WTC11 (cell line): ENCODE results near the gene C1orf174. TPM values are rescaled to one million over a fixed set of nuclear protein-coding genes. Genes with fewer than 3 reads are reported as not detected.

Source experiments
- ATAC-seq: fragments of 200-7000 bp; cut with Tn5 transposase; 2 replicates; pipeline ENCODE4 v1.10.0; 2021; ENCODE audit warnings: mild to moderate bottlenecking, moderate library complexity
- CTCF ChIA-PET: fragments of 300-600 bp; sonication (Branson Sonifier 250); formaldehyde crosslinking; loops from one replicate; lab custom pipeline; 2021; ENCODE audit warnings: antibody characterized with exemption; lab: Charles Lee
- POLR2A ChIA-PET: fragments of 350-600 bp; sonication (Branson Sonifier 250); formaldehyde crosslinking; loops from one replicate; lab custom pipeline; 2021; ENCODE audit warnings: antibody characterized with exemption; lab: Charles Lee
- DNase-seq: peaks from one replicate; pipeline ENCODE4 v3.0.0; 2021; ENCODE audit warnings: low spot score
- H3K27ac Mint-ChIP-seq: 2 replicates; pipeline ENCODE4 v1.8.0; 2021; ENCODE audit warnings: mixed read lengths
- H3K27me3 Mint-ChIP-seq: 2 replicates; pipeline ENCODE4 v1.8.0; 2021; ENCODE audit warnings: low read depth, mild to moderate bottlenecking, moderate library complexity, mixed read lengths
- H3K36me3 Mint-ChIP-seq: 2 replicates; pipeline ENCODE4 v1.8.0; 2021; ENCODE audit warnings: mixed read lengths
- H3K4me1 Mint-ChIP-seq: 2 replicates; pipeline ENCODE4 v1.8.0; 2022; ENCODE audit warnings: mixed read lengths
- H3K4me3 Mint-ChIP-seq: 2 replicates; pipeline ENCODE4 v1.8.0; 2021; ENCODE audit warnings: mild to moderate bottlenecking, moderate library complexity, mixed read lengths
- H3K9me3 Mint-ChIP-seq: 2 replicates; pipeline ENCODE4 v1.8.0; 2021; ENCODE audit warnings: mixed read lengths
- AR ChIP-seq: fragments of 250-450 bp; sonication (Bioruptor Pico); IDR thresholded peaks from 2 replicates; pipeline ENCODE4 v1.9.0; 2021; ENCODE audit warnings: mild to moderate bottlenecking
- ATF3 ChIP-seq: sonication (generic); formaldehyde crosslinking; conservative IDR thresholded peaks from 2 replicates; pipeline ENCODE4 v1.8.1; 2022; ENCODE audit warnings: mild to moderate bottlenecking, missing genetic modification reagents
- CREB1 ChIP-seq: sonication (generic); formaldehyde crosslinking; IDR thresholded peaks from 2 replicates; pipeline ENCODE4 v1.8.0; 2023; ENCODE audit warnings: mild to moderate bottlenecking, missing genetic modification reagents
- FOXP4 ChIP-seq: sonication (generic); formaldehyde crosslinking; IDR thresholded peaks from 2 replicates; pipeline ENCODE4 v1.8.0; 2022; ENCODE audit warnings: mild to moderate bottlenecking, missing genetic modification reagents
- HMGXB4 ChIP-seq: sonication (generic); formaldehyde crosslinking; IDR thresholded peaks from 2 replicates; pipeline ENCODE4 v1.8.1; 2023; ENCODE audit warnings: mild to moderate bottlenecking, moderate library complexity, missing genetic modification reagents
- KAT7 ChIP-seq: sonication (generic); formaldehyde crosslinking; IDR thresholded peaks from 2 replicates; pipeline ENCODE4 v1.8.1; 2023; ENCODE audit warnings: missing genetic modification reagents, mild to moderate bottlenecking, borderline replicate concordance
- MLX ChIP-seq: sonication (generic); formaldehyde crosslinking; IDR thresholded peaks from 2 replicates; pipeline ENCODE4 v1.8.1; 2023; ENCODE audit warnings: mild to moderate bottlenecking, missing genetic modification reagents, moderate library complexity
- MYBL2 ChIP-seq: sonication (generic); formaldehyde crosslinking; IDR thresholded peaks from 2 replicates; pipeline ENCODE4 v1.8.1; 2023; ENCODE audit warnings: mild to moderate bottlenecking, moderate library complexity, missing genetic modification reagents
- NR3C1 ChIP-seq: sonication (generic); formaldehyde crosslinking; conservative IDR thresholded peaks from 2 replicates; pipeline ENCODE4 v1.8.1; 2023; ENCODE audit warnings: low read depth, mild to moderate bottlenecking, missing genetic modification reagents
- RELA ChIP-seq: sonication (generic); formaldehyde crosslinking; IDR thresholded peaks from 2 replicates; pipeline ENCODE4 v1.8.1; 2022; ENCODE audit warnings: missing genetic modification reagents, mild to moderate bottlenecking, borderline replicate concordance
- RORB ChIP-seq: fragments of 250-450 bp; sonication (Bioruptor Pico); IDR thresholded peaks from 2 replicates; pipeline ENCODE4 v1.9.0; 2021; ENCODE audit warnings: mild to moderate bottlenecking
- SOX15 ChIP-seq: fragments of 250-450 bp; sonication (Bioruptor Pico); IDR thresholded peaks from 2 replicates; pipeline ENCODE4 v1.9.0; 2021; ENCODE audit warnings: mild to moderate bottlenecking
- TP53 ChIP-seq: sonication (generic); formaldehyde crosslinking; IDR thresholded peaks from 2 replicates; pipeline ENCODE4 v1.8.1; 2023; ENCODE audit warnings: mild to moderate bottlenecking, missing genetic modification reagents
- ZNF219 ChIP-seq: sonication (generic); formaldehyde crosslinking; IDR thresholded peaks from 2 replicates; pipeline ENCODE4 v1.8.0; 2023; ENCODE audit warnings: missing genetic modification reagents, mild to moderate bottlenecking, borderline replicate concordance
- ZNF317 ChIP-seq: sonication (generic); formaldehyde crosslinking; IDR thresholded peaks from 2 replicates; pipeline ENCODE4 v1.8.1; 2023; ENCODE audit warnings: low read depth, mild to moderate bottlenecking, moderate library complexity, missing genetic modification reagents, borderline replicate concordance
- ZNF396 ChIP-seq: fragments of 250-450 bp; sonication (Bioruptor Pico); IDR thresholded peaks from 2 replicates; pipeline ENCODE4 v1.8.0; 2021; ENCODE audit warnings: mild to moderate bottlenecking, moderate library complexity, borderline replicate concordance
- ZNF532 ChIP-seq: fragments of 250-450 bp; sonication (Bioruptor Pico); IDR thresholded peaks from 2 replicates; pipeline ENCODE4 v1.9.0; 2021; ENCODE audit warnings: mild to moderate bottlenecking, borderline replicate concordance
- total RNA-seq: library from RNA; stranded (reverse); gene quantifications from 3 replicates; pipeline ENCODE4 v1.2.3, GENCODE V29; 2021

The C1orf174 gene
- total RNA-seq, 1 experiment from 2014 or later = 24.2 TPM

- POLR2A ChIA-PET = no interaction called here
- no peak for DNase-seq
- 0 out of 2 replicates have a peak, but pooled peaks cover 3% of the 10 kb centered on the region for H3K9me3 Mint-ChIP-seq
- TF ChIP-seq TP53 (CRISPR knock-in tag) (no peak), MLX (CRISPR knock-in tag) (no peak), AR (CRISPR knock-in tag) (no peak), RELA (CRISPR knock-in tag) (no peak), ATF3 (CRISPR knock-in tag) (no peak), KAT7 (CRISPR knock-in tag) (no peak), NR3C1 (CRISPR knock-in tag) (no peak), MYBL2 (CRISPR knock-in tag) (no peak), ZNF219 (CRISPR knock-in tag) (no peak), ZNF396 (CRISPR knock-in tag) (no peak), RORB (no peak), FOXP4 (no peak), HMGXB4 (CRISPR knock-in tag) (no peak), ZNF532 (no peak), CREB1 (CRISPR knock-in tag) (no peak), ZNF317 (CRISPR knock-in tag) (no peak), SOX15 (CRISPR knock-in tag) (no peak)
- TF ChIP-seq, all 79 proteins: peak for 0
- CTCF ChIA-PET = no interaction called here
- no peaks in the 10 kb centered on the region; the same call in 1 of the 2 replicates for H3K36me3 Mint-ChIP-seq
- H3K27me3 Mint-ChIP-seq = no peaks in the 10 kb centered on the region; the same call in 1 of the 2 replicates
- ATAC-seq = no peak
- H3K27ac Mint-ChIP-seq = no peak overlapping the region
- peaks cover 10% of the 10 kb centered on the region for H3K4me1 Mint-ChIP-seq
- no peak overlapping the region for H3K4me3 Mint-ChIP-seq
These were observed 5.3 kb upstream of the C1orf174 start for GRCh38 chr1:3905266-3905952.
